Measurements from ENCODE around the gene ACTR1A.

- no peak for TF ChIP-seq EZH2 (IDR thresholded peaks at IDR 0.05; ENCODE audit: borderline replicate concordance, insufficient read depth, low read depth, low read length, poor library complexity, severe bottlenecking)
- TF ChIP-seq CTCF (IDR thresholded peaks at IDR 0.05): no peak
These were observed 70.2 kb downstream of the ACTR1A start, which contains the start of gene CUEDC2 for GRCh38 chr10:102432162-102432950.
